Neural crest cell (in vitro differentiated cells): Measurements from ENCODE around the gene NPY4R. TPM values are rescaled to one million over a fixed set of nuclear protein-coding genes. Genes with fewer than 3 reads are reported as not detected.
"Not testable (repeated sequence)": the region's sequence is repeated elsewhere in the genome, so short reads cannot be mapped to it uniquely, and the experiment has no call there.

ENCODE experiments used
- DNase-seq: peaks from one replicate; pipeline ENCODE4 v3.0.0; 2021; ENCODE audit warnings: low read depth, mixed read lengths, low spot score
- H3K27ac Mint-ChIP-seq: one replicate; pipeline ENCODE4 v1.8.0; 2021; ENCODE audit warnings: mild to moderate bottlenecking, mixed read lengths; ENCODE audit not compliant: unreplicated experiment
- H3K27me3 Mint-ChIP-seq: 2 replicates; pipeline ENCODE4 v1.8.0; 2021; ENCODE audit warnings: low read depth, mild to moderate bottlenecking, mixed read lengths
- H3K36me3 Mint-ChIP-seq: 2 replicates; pipeline ENCODE4 v1.8.0; 2021; ENCODE audit warnings: low read depth, mild to moderate bottlenecking, mixed read lengths
- H3K4me1 Mint-ChIP-seq: 2 replicates; pipeline ENCODE4 v1.8.0; 2021; ENCODE audit warnings: mixed read lengths
- H3K4me3 Mint-ChIP-seq: one replicate; pipeline ENCODE4 v1.8.0; 2021; ENCODE audit warnings: mild to moderate bottlenecking, mixed read lengths
- H3K9me3 Mint-ChIP-seq: 2 replicates; pipeline ENCODE4 v1.8.0; 2021; ENCODE audit warnings: mixed read lengths
- CTCF ChIP-seq: fragments of 200-600 bp; sonication (generic); conservative IDR thresholded peaks from 2 replicates; pipeline ENCODE4 v1.5.0; 2021; ENCODE audit warnings: antibody characterized with exemption, mild to moderate bottlenecking
- total RNA-seq: library from RNA; stranded (reverse); gene quantifications from 2 replicates; pipeline ENCODE4 v1.2.1, GENCODE V29; 2021

Gene NPY4R
- total RNA-seq, 1 donor from 2014 or later, result not detected

DNA sequence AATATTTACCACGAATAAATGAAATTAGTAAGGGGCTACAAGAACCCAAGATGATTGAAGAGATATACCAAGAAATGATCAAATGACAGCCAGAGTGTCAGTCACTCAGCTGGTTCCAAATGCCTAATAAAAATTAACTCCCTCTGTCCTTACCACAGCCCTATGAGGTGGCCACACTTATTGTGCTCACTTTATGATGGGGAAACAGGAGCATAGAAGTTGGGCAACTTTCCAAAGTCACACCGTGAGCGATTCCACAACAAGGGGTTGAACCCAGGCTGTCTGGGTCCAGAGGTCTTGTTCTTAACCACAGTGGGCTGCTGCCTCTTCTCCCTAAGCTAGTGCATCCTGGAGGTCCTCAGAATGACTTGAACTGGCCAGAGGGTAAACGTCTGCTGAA lies 31.6 kb upstream of the NPY4R start:
- H3K4me3 Mint-ChIP-seq, H3K36me3 Mint-ChIP-seq, H3K27me3 Mint-ChIP-seq, DNase-seq, H3K4me1 Mint-ChIP-seq, H3K27ac Mint-ChIP-seq, H3K9me3 Mint-ChIP-seq: not testable (repeated sequence)

DNA sequence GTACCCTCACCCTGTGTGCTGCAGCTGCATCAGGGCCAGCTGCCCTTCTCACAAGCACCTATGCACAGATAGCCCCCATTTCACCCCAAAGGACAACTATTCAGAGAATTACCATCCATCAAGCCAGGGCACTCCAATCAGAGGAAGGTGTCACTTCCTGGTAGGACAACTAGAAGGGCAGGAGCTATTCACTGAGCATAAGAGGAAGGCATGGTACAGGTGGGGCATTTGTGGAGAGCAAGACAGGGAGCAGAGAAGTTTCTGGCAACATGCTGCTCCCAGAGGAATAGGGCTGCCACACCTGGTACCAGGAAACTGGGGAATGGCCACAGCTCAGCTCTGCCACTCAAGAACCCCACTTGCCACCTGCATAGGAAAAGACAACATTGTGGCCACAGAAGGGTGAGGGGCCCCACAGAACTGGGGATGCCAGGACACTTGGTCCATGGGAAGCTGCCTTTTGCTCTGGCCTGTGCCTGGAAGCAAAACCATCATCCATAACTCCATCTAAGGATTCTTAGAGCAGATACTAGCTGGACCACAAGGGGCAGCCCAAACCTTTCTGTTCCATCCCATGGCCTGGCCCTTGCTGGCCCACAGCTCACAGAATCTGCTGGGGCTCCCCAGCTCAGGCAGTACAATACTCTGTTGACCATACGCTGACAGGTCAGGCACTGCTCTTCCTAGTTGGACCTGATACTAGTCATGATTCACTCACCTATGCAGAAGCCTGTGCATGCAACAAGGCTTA lies 25.8 kb upstream of the NPY4R start:
- not testable (repeated sequence) for H3K27ac Mint-ChIP-seq, H3K4me3 Mint-ChIP-seq, H3K9me3 Mint-ChIP-seq, DNase-seq, H3K4me1 Mint-ChIP-seq, H3K36me3 Mint-ChIP-seq, H3K27me3 Mint-ChIP-seq

- H3K36me3 Mint-ChIP-seq, H3K4me1 Mint-ChIP-seq, H3K4me3 Mint-ChIP-seq, H3K27ac Mint-ChIP-seq, DNase-seq, H3K9me3 Mint-ChIP-seq, H3K27me3 Mint-ChIP-seq: not testable (repeated sequence)
Measured at GRCh38 chr10:46490285-46490684, 24.5 kb upstream of the NPY4R start.

GRCh38 chr10:46486459-46486858 lies 20.7 kb upstream of the NPY4R start:
- not testable (repeated sequence) for H3K36me3 Mint-ChIP-seq, H3K9me3 Mint-ChIP-seq, H3K27ac Mint-ChIP-seq, H3K4me1 Mint-ChIP-seq, H3K27me3 Mint-ChIP-seq, DNase-seq, H3K4me3 Mint-ChIP-seq

DNA sequence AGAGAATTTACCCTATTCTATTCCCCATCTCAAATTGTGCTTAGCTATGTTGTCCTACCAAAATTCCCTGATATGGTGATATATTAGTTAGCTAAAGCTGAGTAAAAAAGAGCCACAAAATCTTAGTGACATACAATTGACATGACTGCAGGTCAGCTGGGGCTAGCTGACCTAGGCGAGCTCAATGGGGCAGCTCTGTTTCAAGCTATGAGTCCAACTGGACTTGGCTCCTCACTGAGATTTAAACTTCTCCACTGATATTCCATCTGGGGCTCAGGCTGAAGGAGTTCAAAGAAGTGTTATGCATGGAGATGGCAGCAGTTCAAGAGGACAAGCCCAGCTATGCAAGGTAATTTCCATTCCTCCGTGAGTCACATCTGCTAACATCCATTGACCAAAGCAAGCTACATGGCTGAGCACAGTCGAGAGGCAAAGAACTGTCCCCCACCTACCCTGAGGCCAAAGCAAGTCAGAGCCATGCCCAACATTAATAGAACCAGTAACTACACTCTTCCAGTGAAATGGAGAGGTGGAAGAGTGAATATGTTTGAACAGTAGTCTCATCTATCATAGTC lies 9.1 kb upstream of the NPY4R start:
- H3K27me3 Mint-ChIP-seq, H3K27ac Mint-ChIP-seq, DNase-seq, H3K4me3 Mint-ChIP-seq, H3K36me3 Mint-ChIP-seq, H3K4me1 Mint-ChIP-seq, H3K9me3 Mint-ChIP-seq: not testable (repeated sequence)

- not testable (repeated sequence) for DNase-seq, H3K36me3 Mint-ChIP-seq, H3K27ac Mint-ChIP-seq, H3K4me3 Mint-ChIP-seq, H3K27me3 Mint-ChIP-seq, H3K9me3 Mint-ChIP-seq, H3K4me1 Mint-ChIP-seq
Measured at GRCh38 chr10:46473758-46474157, 8.0 kb upstream of the NPY4R start.

DNA sequence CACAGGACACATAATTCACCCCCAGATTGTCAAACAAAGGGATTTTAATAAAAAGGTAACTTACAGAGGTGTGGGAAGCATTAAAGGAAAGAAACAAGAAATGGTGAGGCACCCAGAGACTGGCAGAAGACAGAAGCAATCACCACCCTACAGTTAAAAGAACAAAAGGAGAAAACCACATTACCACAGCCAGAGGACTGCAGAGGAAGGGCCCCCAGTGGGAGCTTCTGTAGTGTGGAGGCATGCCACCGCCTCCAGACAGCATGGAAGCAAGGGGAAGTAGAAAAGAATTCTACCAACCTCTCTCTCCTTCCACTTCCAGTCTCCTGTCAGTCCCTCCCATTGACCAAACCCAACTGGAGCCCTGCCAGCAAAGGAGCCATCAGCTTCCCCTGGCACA lies 4.4 kb upstream of the NPY4R start:
- H3K4me1 Mint-ChIP-seq, H3K9me3 Mint-ChIP-seq, H3K27ac Mint-ChIP-seq, DNase-seq, H3K4me3 Mint-ChIP-seq, H3K36me3 Mint-ChIP-seq, H3K27me3 Mint-ChIP-seq: not testable (repeated sequence)

DNA sequence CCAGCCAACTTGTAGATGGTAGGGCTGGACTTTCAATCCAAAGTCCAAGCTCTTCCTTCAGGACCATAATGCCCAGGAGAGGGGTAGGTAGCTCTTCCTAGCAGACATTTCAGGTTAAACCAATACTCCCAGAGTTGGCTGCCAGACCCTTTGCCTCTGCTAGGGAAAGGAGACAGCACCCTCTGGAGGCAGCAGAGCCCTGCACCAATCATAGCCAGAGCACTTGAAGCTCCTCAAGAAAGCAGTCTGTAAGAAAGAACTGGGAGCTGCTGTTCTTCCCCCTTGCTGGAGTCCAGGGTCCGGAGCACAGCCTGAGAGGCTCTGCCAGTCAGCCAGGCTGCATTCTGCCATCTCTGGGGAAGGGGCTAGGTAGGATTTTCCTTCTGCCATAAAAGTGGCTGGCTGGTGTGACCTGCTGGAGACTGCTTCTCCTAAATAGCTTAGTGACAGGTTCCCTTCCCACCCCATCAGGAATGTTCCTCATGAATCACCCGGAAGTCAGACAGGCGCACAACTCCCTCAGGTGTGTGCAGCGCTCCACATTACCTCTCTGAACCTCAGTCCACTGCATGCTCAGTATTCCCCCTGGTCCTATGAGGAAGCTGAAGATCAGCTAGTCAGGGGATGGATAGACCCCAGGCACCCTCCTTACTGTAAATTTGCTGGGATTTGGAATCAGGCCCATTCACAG lies 2.5 kb upstream of the NPY4R start:
- not testable (repeated sequence) for H3K4me3 Mint-ChIP-seq, DNase-seq, H3K27ac Mint-ChIP-seq, H3K9me3 Mint-ChIP-seq, H3K27me3 Mint-ChIP-seq, H3K36me3 Mint-ChIP-seq, H3K4me1 Mint-ChIP-seq
- peak; percentile 41 for TF ChIP-seq CTCF

GRCh38 chr10:46463608-46464007 lies 2.1 kb downstream of the NPY4R start:
- H3K4me1 Mint-ChIP-seq, H3K27me3 Mint-ChIP-seq, DNase-seq, H3K9me3 Mint-ChIP-seq, H3K4me3 Mint-ChIP-seq, H3K36me3 Mint-ChIP-seq, H3K27ac Mint-ChIP-seq: not testable (repeated sequence)

DNA sequence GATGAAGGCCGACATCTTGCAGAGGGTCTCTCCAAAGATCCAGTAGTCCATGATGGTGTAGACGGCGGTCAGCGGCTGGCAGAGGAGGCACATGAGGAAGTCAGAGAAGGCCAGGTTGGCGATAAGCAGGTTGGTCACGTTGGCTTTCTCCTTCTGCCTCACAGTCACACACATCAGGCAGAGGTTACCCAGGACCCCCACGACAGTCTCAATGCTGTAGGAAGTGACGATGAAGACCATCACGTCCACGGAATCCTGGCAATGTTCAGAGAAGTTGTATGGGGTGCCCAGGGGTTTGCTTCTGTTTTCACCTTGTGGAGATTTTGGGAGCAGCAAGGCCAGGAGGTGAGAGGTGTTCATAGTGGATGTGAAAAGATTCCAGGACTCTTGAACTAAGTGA lies 3.5 kb downstream of the NPY4R start:
- not testable (repeated sequence) for H3K36me3 Mint-ChIP-seq, DNase-seq, H3K4me3 Mint-ChIP-seq, H3K27ac Mint-ChIP-seq, H3K9me3 Mint-ChIP-seq, H3K27me3 Mint-ChIP-seq, H3K4me1 Mint-ChIP-seq

- not testable (repeated sequence) for H3K27me3 Mint-ChIP-seq
Measured at GRCh38 chr10:46459579-46459978, 6.2 kb downstream of the NPY4R start.

GRCh38 chr10:46457071-46457470 lies 8.7 kb downstream of the NPY4R start:
- not testable (repeated sequence) for H3K9me3 Mint-ChIP-seq, H3K4me3 Mint-ChIP-seq, H3K27me3 Mint-ChIP-seq, H3K27ac Mint-ChIP-seq, H3K36me3 Mint-ChIP-seq, H3K4me1 Mint-ChIP-seq, DNase-seq

More at GRCh38 chr10:46459579-46459978, 6.2 kb downstream of the NPY4R start:
- not testable (repeated sequence) for H3K9me3 Mint-ChIP-seq, H3K27ac Mint-ChIP-seq, H3K4me1 Mint-ChIP-seq, H3K4me3 Mint-ChIP-seq, H3K36me3 Mint-ChIP-seq, DNase-seq

GRCh38 chr10:46455992-46456391 lies 9.8 kb downstream of the NPY4R start:
- H3K4me1 Mint-ChIP-seq, H3K36me3 Mint-ChIP-seq, H3K4me3 Mint-ChIP-seq, H3K27me3 Mint-ChIP-seq, H3K27ac Mint-ChIP-seq, H3K9me3 Mint-ChIP-seq, DNase-seq: not testable (repeated sequence)
